ENCODE data around the gene ALKBH6.

The ALKBH6 gene

GRCh38 chr19:36023432-36023831 is 9.4 kb upstream of the ALKBH6 start:
- POLR2A ChIA-PET (ENCODE audit: low non-redundant PET): no interaction called here
- CTCF ChIA-PET: no interaction called here
- DNase-seq (ENCODE audit: low spot score): no peak
- H3K27ac ChIP-seq: no peak overlapping the region
- no peak for TF ChIP-seq CTCF (conservative IDR thresholded peaks at IDR 0.05; ENCODE audit: low read depth)

GRCh38 chr19:36019061-36019670 is 5.2 kb upstream of the ALKBH6 start:
- POLR2A ChIA-PET (ENCODE audit: low non-redundant PET): no interaction called here
- DNase-seq (ENCODE audit: low spot score): no peak
- H3K27ac ChIP-seq: no peak overlapping the region
- TF ChIP-seq CTCF (conservative IDR thresholded peaks at IDR 0.05; ENCODE audit: low read depth): no peak
- CTCF ChIA-PET: no interaction called here

- no peak for DNase-seq (ENCODE audit: low spot score)
- peak overlapping the region; percentile 71 for H3K27ac ChIP-seq
- ChIA-PET POLR2A (ENCODE audit: low non-redundant PET) (interaction anchor here (0.5 kb wide), 1 partner anchor 13 kb away, joined by 3 read pairs; no protein-coding TSS in a partner anchor), CTCF (interaction anchor here (0.6 kb wide), 1 partner anchor 434 kb away, joined by 4 read pairs; no protein-coding TSS in a partner anchor)
- TF ChIP-seq CTCF (conservative IDR thresholded peaks at IDR 0.05; ENCODE audit: low read depth): no peak
These were observed 567 bp downstream of the ALKBH6 start for GRCh38 chr19:36013280-36014011.

GRCh38 chr19:36010402-36010801 is 3.6 kb downstream of the ALKBH6 start:
- no peak for TF ChIP-seq CTCF (conservative IDR thresholded peaks at IDR 0.05; ENCODE audit: low read depth)
- no peak overlapping the region; the same call in 1 of the 2 replicates for H3K27ac ChIP-seq
- DNase-seq (ENCODE audit: low spot score): no peak
- ChIA-PET CTCF (interaction anchor here (2.4 kb wide), 1 partner anchor 14 kb away, joined by 8 read pairs; no protein-coding TSS in a partner anchor), POLR2A (ENCODE audit: low non-redundant PET) (no interaction called here)

GRCh38 chr19:36009633-36010379 is 4.2 kb downstream of the ALKBH6 start:
- POLR2A ChIA-PET (ENCODE audit: low non-redundant PET): no interaction called here
- DNase-seq (ENCODE audit: low spot score): no peak
- H3K27ac ChIP-seq: peak overlapping the region; percentile 65
- CTCF ChIA-PET: interaction anchor here (2.4 kb wide), 1 partner anchor 13 kb away, joined by 8 read pairs; no protein-coding TSS in a partner anchor
- no peak for TF ChIP-seq CTCF (conservative IDR thresholded peaks at IDR 0.05; ENCODE audit: low read depth)

GRCh38 chr19:36009220-36009619 is 4.8 kb downstream of the ALKBH6 start:
- ChIA-PET POLR2A (ENCODE audit: low non-redundant PET) (no interaction called here), CTCF (interaction anchor here (2.4 kb wide), 1 partner anchor 13 kb away, joined by 8 read pairs; no protein-coding TSS in a partner anchor)
- peak; percentile 57 for DNase-seq (ENCODE audit: low spot score)
- H3K27ac ChIP-seq: peak overlapping the region; percentile 65
- TF ChIP-seq CTCF (conservative IDR thresholded peaks at IDR 0.05; ENCODE audit: low read depth): no peak

Measured in RWPE1 (cell line).